Measurements from ENCODE around the gene TTC7B.

The TTC7B gene

DNA sequence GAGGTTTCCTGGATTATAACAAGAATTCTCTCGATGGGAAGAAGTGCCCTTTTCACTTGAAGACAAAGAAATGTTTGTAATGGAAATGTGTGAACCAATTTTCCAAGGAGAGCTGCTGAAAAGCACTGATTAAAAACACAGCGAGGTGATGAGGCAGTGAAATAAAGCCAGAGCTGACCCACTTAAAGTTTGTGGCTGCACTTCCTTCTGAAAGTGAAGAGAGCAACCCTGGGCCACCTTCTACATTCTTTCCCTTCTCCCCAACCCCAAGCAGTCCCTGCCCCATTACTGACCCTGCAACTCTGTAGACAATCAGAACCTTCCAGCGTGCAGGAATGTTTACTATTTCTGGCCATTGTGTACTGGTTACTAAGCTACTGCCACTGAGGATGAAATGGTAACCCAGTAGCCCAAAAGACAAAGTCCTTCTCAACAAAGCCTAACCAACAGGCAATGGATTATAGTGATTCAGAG is 173.9 kb downstream of the TTC7B start:
- DNase-seq = no peak

DNA sequence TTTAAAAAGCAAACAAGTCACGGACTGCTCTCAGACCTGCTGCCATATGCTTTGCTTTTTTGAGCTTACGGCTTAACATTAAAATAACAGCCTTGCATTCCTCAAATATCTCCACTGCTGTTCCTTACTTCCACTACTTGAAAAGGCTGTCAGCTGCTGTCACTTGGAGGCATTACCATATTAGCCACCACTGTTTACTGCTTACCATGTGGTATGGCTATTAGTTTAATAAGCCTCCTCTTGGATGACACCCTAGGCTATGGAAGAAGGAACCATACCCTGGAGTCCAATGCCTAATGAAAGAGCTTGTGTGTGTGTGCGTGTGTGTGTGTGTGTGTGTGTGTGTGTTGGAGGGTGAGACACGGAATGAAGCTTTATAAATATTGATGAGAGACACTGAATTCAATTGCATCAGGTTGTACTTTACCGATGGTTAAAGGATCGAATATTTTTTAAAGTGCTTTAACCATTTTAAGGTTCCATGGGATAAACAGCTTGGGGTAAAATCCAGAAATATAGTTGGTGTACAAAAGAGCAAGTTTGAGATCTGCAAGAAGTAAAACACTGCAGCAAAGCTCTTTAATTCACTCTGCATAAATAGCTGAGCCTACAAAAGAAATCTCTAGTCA is 174.5 kb downstream of the TTC7B start:
- no peak for DNase-seq

DNA sequence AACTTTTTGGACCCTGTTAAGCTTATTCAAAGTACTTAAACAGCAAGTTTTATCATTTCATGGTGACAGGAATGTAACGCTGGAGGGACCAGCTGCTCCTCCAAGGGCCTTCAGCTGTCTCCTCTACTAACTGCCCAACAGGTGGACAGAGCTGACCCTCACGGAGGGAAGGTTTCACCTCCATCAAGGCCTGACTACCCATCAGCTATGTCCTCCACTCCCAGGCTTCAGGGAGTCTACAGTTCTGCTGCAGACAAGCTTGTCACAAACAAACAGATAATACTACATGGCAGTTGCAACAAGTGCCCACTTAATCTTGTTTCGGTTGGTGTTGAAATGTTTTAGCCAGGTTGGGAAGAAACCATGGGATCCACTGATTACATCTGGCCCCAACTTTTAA is 175.1 kb downstream of the TTC7B start:
- no peak for DNase-seq

DNA sequence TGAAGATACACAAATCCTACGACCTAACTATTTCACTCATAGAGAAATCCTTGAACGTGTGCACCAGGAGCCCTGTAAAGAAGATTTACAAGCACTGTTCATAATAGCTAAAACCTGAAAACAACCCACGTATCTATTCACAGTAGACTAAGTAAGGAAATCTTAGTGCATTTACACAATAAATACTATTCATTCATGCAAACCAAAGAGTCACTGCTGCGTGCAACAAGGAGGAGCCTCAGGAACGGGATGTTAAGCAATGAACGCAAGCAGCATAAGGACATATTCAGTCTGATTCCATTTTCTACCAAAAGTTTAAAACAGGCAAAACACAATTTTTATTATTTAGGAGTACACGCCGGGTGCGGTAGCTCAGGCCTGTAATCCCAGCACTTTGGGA is 176.6 kb downstream of the TTC7B start:
- no peak for DNase-seq

DNA sequence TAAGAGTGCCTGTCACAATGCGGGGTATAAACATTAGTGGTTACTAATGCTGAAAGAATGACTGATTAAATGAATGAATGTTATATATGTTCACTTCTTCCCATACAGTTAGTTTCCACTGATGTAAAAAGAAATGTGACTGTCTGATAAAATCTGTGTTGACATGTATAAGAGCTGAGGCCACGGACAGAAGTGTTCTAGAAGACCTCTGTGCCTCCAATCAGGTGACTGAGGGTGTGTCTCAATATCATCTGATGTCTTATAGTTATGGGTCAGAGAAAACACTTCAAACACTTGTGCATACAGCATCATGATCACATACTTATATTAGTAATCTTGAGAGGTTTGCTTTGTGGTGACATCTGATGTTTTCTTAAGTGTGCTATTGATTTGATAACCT is 183.4 kb downstream of the TTC7B start:
- DNase-seq = no peak

DNA sequence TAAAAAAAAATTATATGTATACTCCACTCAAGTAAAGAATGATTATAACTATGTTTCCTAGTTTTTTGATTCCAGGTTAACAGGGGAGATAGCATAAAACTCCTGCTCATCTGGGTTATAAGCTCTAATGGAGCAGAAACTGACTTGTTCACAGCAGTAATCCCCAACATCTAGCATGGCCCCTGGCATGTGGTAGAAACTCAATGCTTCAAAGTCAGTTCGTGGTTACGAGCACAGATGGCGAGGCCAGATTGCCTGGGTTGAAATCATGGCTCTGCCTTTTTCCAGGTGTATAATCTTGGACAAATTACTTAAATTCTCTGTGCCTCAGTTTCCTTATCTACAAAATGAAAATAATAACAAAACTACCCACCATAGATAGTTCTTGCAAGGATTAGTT is 183.8 kb downstream of the TTC7B start:
- no peak for DNase-seq

DNA sequence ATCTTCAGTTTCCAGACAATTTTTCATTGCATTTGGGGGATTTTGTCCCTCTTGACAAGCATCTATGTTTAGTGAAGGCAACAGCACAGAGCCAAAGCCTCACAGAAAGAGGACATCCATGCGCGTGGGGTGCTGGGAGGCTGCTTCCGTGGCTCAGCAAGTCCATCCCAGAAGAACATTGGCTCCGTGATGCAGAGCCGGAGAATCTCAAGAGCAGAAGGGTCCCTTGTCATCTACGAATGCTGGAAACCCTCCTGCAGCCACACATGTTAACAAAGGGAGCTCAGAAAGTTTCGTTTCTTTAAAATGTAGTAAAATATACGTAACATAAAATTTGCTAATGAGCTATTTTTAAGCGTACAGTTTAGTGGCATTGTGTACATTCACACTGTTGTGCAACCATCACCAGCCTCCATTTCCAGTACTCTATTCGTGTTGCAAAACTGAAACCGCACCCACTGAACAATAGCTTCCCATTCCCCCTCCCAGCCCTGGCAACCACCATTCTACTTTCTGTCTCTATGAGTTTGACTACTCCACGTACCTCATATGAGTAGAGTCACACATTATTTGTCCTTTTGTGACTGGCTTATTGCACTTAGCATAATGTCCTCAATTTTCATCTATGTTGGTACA is 185.9 kb downstream of the TTC7B start:
- DNase-seq = no peak

DNA sequence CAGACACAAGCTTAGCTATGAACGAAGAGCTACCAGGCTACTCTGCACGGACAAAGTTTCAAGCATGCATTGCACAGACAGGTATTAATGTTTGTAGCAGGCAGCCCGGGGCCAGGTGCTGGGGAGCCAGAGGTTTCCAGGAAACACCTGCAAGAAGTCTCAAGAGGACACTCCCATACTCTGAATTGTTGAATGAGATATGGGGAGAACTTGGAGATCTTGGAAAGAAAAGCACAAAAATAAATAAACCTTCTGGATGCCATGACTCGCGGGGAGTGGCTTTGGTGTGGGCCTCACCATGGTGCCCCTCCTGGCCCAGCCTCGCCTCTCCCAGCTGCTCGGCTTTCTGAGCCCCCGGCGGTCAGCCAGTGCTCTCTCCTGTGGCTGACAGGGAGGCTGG is 186.8 kb downstream of the TTC7B start:
- DNase-seq = no peak

DNA sequence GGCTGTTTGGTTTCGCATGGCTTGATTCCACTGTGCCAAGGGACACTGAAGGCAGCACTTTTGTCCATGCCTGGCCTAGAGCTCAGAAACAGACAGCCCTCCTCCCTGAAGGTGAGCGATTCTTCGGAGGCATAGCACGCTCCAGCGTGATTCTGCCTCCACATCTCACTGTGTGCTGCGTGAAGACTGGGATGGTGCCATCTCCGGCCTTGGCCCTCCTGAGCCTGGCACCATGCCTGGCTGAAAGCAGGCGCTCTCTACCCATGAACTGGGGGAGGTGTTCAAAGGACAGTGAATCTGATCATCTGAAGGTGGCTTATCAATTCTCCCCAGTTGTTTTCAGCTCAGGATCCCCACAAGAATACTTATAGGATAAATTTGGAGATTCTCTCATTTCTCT is 187.4 kb downstream of the TTC7B start:
- no peak for DNase-seq

DNA sequence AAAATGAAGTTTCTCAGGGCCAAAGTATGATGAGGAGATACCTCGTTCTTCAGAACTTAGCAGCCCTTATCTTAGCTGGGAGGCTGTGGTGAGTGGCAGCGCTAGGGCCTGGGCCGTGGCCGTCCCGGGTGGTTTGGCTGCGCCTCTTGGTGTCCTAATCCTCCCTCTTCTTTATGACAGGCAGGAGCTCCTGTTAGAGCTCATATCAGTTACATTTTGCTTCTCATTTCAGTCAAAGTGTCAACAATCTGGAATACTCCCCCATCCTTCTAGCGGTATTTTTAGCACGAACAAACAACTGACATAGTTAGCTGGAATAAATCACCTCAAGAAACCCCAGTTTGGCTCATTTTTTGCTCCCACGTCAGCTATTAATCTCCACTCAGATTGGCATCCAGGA is 188.8 kb downstream of the TTC7B start:
- DNase-seq = no peak

DNA sequence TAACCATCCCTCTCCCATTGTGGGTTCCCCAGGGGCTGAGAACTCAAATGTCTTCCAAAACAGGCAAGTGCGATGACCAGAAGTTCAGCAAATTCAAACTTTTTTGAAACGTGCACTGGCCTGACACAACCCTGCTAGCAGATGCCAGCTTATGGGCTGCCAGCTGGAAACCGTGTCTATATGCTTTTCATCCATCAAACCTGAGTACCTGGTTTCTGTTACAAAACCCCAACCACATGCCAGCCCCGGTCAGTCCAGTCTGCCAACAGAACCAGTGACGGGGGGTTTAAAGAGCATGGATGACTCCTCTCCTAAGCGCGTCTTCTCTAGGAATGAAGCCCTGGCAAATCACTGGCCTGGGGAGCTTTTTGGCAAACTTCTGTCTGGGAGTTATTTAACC is 189.7 kb downstream of the TTC7B start:
- DNase-seq = no peak

DNA sequence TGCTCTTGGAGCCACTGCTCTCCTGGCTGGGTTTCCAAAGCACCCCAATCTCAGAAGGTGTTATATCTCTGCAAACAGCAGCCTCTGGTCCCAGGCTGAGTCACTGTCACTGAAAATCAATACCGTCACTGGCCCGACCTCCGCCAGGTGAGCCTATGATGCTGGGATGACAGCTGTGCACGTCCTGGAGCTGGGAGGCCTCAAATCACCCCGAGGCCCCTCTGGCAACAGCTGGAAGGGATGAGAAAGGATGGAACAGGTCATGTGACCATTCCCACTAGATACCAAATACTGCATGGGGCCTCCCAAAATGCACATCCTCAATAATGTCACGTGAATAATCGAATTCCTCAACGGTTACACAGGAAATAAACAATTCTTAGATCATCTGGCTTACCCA is 190.8 kb downstream of the TTC7B start:
- no peak for DNase-seq

DNA sequence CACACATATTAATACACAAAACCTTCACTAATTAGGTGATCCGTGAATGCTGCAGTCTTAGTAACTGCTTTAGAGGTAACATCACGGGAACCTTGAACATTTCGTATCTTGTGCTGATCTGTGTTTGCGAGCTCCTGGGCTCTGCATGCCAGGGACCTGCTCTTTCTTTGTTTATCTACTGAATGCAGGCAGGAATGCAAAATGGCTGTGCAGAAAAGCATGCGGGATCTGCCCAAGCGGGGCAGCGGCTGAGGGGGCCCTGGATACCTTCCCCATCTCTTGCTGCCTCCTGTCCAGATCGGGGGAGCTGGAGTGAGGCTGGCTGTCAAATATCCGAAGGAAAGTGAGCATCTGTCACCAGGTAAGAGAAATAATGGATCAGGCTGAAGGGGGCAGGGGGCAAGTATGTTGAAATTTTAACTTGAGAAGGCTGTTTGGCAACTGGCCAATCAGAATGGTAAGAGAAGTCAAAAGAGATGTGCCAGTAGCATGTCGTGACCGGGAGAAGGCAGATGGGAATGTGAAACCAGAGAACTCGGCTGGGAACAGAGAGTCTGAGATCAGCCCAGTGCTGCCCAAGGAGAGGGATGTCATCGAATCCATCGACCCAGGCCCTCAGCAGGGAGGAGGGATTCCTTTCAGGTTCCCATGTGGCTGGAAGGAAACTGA is 191.4 kb downstream of the TTC7B start:
- DNase-seq = no peak

DNA sequence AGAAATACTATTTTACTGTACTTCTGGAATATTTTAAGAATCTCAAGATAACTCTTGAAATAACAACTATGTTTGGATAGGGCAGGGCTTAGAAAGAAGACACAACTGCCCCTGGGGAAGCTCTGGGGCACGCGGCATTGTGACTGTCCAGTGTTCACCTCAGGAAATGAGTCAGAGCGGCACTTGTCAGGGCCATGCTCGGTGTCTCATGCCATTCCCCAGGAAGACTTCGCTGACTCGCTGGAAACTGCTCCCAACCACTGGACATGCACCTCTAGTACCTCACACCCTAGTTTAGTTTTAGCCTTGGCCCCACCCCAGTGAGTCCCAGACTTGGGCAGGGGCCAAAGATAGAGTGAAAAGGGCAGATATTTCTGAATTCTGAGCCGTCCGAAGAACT is 192.0 kb downstream of the TTC7B start:
- no peak for DNase-seq

DNA sequence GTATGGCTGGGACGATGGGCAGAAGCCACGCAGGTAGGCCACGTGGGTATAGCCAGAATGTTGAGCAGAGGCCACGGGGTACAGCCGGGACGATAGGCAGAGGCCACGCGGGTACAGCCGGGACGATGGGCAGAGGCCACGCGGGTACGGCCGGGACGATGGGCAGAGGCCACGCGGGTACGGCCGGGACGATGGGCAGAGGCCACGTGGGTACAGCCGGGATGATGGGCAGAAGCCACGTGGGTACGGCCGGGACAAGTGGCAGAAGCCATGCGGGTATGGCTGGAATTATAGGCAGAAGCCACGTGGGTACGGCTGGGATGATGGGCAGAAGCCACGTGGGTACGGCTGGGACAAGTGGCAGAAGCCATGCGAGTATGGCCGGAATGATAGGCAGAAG is 195.0 kb downstream of the TTC7B start:
- no peak for DNase-seq

DNA sequence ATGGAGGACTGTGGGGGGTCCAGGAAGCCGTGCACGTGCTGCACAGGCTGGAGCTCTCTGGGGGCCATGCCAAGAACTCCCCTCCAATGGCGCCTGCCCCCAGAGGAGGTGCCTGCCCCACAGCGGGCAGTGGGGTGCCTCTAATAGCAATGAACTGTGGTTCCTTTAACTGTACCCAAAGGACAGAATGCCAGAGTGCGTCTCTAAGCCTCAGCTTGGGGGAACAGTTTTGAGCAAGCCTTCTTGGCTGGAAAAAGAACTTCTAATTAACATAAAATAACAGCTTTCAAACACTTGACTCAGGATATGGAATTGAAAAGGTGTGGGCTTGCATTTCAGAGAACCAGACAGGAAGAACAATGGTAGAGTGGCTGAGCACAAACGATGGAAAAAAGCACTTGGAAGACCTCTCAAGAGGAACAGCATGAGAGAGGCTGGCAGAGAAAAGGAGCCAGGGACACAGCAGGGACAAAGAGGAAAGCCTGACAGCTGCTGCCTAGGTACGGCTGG is 195.6 kb downstream of the TTC7B start:
- no peak for DNase-seq

DNA sequence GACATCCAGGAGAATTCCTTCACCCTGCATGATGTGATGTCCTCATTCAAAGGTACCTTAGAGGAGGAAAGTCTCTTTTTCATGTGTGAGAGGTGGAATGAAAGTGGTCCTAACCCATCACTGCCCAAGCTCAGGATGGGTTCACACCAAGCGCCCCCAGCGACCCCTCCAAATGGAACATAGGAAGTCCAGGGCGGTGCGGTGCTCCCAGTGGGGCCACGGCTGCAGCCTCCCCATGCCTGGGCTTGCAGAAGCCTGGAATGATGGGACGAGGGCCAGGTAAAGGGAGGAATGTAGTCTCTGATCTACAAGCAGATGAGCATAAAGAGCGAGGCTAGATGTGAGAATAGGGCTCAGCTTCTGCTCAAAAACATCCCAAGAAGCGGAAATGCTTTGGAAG is 196.3 kb downstream of the TTC7B start:
- DNase-seq = no peak

DNA sequence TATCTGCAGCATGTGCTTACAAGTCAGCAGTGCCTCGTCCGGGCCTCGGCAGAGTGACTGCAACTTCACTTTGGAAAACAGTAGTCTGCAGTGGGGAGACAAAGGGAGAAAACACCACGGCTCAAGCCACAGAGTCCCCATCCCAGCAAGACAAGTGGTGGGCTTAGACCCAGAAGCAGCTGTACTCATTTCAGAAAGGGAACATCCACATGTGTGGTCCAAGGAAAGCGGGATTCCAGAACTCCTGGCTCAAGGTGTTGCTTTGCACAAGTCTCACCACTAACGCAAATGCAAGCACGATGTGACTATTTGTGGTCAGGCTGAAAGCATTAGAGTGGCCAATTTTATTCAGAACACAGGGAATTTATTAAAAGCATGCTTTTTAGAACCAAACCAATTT is 198.3 kb downstream of the TTC7B start:
- DNase-seq = no peak

DNA sequence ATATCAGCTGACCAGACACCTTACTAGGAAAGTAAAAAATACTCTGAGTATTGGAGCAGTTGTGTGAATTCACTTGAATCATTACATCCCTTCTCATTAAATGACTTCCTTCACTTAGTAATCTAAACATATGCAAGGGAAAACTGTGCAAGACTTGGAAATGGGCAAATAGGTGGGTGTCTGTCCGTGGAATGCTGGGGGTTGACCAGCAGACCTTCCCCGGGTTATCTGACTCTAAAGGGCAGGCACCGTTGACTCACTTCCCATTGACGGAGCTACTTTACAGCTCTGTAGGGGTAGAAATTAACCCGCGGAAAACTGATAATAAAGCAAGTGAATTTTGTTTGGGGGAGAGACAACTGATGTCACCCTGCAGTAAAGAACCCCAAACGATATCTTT is 199.3 kb downstream of the TTC7B start:
- no peak for DNase-seq

DNA sequence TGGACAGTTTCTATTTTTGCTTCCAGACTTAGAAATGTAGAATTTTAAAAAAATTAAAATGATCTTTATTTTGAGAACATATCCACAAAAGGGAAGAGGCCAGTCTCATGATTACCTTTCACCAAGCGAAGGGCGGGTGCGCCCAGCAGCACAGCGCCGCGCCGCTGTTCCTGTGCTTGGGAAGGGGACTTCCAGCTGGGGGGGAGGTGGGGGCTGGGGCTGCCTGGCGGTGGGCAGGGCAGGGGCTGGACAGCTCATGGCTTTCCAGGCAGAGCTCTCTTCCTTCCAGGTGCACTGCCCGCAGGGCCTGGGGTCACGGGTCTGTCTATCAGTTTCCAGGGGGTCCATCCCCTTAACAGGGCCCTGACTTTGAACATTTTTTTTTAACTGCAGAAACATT is 199.9 kb downstream of the TTC7B start:
- no peak for DNase-seq

DNA sequence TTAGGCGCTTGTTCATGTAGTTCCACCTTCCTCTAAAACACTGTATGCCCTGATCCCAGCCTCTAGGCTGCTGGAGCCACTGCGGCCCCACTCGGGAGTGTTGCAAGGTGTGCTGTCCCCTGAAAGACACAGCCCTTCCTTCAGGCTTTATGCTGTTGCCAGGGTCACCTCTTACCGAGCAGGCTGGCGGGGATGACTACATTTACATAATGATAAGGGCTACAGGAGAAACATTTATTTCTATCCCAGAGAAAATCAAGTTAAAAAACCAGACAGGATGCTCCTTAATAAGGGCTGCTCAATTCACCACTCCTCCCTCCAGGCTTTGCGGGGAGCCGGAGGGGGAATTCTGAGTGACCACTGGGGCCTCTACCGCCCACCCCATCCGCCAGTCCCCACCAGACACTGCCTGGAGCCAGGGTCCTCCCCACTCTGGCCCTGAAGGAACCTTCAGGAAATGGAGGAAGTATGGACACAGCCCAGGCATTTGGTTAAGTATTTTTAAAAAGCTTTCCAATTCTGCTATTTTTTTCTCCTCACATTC is 200.6 kb downstream of the TTC7B start:
- no peak for DNase-seq

DNA sequence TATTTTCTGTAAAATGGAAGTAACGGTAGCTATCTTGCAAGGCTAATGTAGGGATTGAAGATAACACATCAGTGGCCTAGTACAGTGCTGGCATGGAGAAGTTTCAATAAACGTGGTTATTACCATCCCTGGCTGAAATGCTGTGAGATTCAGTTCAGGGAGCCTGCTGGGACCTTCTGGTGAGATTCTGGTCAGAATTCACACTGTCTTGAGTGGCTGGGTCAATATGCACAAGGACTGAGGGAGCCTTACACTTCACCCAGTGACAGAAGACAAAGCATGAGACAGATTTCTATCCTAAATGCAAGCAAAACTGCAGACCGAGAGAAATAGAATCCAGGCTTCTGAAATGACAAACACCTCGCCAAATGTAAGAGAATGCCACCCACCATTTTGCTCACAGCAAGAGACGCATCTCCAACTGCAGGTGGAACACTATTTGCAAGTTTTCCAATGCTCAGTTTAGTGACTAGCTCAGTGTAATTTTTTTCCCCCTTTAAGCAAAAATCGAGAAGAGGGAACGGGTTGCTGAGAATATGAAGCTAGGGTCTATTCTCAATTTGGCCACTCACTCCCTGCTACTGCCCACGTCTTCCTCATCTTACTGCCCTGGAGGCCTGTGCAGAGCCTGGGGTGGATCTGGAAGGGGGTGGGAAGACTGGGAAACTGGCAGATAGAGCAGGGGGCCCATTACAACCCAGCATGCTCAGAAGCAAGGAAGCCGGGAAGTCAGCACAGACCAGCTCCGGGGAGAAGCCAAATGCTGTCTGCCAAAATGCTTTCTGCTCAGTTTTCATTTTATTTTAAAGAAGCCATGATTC is 201.3 kb downstream of the TTC7B start:
- DNase-seq = no peak

DNA sequence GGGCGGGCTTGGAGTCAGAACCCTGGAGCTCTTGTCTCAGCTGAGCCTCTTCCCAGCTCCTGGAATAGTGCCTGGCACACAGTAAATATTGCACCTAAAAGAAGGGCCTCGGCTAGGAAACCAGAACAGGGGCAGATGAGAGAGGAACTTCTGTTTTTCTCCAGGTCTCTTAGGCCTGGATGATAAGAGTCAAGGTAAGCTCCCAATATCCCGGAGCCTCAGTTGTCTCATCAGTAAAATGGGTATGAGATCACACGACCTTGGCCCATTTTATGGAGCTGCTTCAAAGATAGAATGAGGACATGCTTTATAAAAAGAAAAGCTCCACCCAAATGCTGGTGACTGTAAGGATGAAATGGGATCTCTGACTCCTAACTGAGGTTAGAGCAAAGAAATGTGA is 202.2 kb downstream of the TTC7B start:
- DNase-seq = no peak

Data from CD4-positive, alpha-beta T cell treated with Interleukin-4 for 4 hours (primary cell).